Measurements from ENCODE around the gene NOX3.
A peak's percentile ranks its signal among the peaks of the same experiment; 100 is the strongest.
"Not testable (repeated sequence)": the region's sequence is repeated elsewhere in the genome, so short reads cannot be mapped to it uniquely, and the experiment has no call there.

The NOX3 gene

DNA sequence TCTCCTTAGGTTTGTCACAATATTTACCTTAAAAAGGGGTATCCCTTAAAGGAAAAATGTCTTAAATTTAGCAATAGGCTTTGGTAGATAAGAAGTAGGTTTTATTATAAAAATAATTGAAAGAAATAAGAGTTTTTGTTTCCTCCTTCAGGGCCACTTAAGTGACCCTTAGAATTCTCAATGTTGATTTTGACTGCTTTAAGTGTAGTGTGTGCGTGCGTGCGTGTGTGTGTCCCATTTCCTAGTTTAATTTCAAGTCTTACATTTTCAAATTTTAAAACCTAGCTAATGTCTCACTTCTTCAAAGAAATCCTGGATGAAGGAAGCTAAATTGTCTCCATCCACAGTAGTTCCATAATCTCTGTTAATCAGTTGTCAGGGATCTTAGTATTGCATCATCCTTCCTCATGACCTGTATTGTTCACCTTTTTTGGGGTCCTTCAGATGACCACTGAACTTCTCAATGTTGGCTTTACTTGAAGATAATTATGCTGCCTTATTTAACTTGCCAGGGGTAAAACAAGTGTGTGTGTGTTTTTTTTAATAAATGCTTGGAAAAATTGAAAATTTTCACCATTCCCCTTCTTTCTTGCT lies 90.7 kb downstream of the NOX3 start:
- no peak for DNase-seq (ENCODE audit: low spot score)

DNA sequence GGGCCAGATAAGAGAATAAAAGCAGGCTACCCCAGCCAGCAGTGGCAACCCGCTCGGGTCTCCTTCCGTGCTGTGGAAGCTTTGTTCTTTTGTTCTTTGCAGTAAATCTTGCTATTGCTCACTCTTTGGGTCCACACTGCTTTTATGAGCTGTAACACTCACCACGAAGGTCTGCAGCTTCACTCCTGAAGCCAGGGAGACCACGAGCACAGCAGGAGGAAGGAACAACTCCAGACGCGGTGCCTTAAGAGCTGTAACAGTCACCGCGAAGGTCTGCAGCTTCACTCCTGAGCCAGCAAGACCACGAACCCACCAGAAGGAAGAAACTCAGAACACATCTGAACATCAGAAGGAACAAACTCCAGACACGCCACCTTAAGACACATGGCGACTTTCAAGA lies 91.6 kb downstream of the NOX3 start:
- DNase-seq (ENCODE audit: low spot score): not testable (repeated sequence)

DNA sequence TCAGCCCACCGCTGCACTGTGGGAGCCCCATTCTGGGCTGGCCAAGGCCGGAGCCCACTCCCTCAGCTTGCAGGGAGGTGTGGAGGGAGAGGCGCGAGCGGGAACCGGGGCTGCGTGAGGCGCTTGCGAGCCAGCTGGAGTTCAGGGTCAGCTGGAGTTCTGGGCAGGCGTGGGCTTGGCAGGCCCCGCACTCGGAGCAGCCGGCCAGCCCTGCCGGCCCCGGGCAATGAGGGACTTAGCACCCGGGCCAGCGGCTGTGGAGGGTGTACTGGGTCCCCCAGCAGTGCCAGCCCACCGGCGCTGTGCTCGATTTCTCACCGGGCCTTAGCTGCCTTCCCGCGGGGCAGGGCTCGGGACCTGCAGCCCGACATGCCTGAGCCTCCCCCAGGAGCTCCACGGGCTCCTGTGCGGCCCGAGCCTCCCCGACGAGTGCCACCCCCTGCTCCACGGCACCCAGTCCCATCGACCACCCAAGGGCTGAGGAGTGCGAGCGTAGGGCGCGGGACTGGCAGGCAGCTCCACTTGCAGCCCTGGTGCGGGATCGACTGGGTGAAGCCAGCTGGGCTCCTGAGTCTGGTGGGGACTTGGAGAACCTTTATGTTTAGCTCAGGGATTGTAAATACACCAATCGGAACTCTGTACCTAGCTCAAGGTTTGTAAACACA lies 92.5 kb downstream of the NOX3 start:
- DNase-seq (ENCODE audit: low spot score): not testable (repeated sequence)

DNA sequence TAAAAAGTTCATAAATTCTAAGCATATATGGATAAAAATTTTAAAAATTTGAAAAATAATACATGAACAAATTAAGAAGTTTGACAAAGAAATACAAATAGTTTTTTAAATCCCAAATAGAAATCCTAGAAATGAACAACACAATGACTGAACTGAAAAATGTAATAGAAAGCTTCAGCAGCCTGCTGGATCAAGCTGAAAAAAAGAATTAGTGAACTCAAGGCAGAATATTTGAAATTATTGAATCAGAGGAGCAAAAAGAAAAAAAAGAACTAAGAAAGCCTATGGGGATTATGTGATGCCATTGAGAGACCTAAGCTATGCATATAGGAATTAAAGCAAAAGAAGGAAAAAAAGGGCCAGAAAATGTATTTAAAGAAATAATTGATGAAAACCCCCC lies 101.5 kb downstream of the NOX3 start:
- no peak for DNase-seq (ENCODE audit: low spot score)

DNA sequence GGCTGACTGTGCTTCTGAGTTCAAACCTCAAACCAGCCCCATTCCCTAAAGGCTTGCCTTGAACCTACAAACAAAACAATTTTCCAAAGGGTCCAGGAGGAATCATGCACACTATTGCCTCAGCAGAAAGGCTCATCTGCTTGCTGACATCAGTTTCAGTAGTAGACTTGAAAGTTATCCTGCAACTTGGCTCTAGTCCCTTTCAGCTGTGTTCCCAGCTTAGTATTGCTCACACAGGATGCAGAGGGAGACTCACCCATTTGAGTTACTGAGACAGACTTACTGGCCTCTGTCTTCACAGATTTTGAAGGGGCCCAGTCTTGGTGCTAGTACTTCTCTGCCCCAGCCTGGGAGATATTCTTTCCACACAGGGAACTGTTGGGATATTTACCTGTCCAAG lies 102.8 kb downstream of the NOX3 start:
- DNase-seq (ENCODE audit: low spot score): no peak

DNA sequence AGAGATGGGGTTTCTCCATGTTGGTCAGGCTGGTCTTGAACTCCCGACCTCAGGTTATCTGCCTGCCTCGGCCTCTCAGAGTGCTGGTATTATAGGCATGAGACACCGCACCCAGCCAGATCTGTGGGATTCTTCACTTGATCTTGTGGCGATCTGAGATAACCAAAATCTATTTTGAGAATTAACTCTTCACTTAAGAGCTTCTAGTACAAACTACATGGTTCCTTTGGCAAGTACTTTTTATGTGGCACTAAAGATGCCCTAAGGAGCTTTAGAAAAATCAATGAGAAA lies 103.6 kb downstream of the NOX3 start:
- DNase-seq (ENCODE audit: low spot score): no peak

DNA sequence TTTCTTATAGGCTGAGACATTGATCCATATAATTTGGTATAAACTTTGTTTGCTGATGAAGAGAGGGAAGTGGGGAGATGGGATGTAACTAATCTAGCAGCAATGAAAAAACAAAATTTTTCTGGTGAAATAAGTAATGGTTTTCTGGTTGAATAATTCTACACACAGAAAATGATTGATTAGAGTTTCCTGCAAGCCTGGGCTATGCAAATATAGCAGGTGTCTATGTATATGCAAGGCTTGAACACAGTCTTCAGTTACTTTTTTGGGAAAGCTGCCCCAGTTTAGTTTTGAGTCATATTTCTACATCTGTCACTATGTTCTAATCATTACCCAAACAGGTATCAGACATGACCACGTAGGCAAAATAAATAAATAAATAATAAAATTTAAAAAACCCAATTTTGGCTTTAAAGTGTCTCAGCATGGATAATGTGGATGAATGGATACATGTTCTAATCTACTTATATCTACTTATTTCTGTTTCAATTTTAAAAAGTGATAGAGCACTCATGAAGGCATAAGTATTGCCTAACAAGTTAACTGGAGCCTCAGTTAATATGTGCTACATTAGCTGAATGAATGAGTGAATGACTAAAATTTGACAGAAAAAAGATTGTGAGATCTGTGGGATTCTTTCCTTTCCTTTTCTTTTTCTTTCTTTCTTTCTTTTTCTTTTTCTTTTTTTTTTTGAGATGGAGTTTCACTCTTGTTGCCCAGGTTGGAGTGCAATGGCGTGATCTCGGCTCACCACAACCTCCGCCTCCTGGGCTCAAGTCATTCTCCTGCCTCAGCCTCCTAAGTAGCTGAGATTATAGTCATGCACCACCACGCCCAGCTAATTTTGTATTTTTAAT lies 104.1 kb downstream of the NOX3 start:
- peak; percentile 59 for DNase-seq (ENCODE audit: low spot score)

DNA sequence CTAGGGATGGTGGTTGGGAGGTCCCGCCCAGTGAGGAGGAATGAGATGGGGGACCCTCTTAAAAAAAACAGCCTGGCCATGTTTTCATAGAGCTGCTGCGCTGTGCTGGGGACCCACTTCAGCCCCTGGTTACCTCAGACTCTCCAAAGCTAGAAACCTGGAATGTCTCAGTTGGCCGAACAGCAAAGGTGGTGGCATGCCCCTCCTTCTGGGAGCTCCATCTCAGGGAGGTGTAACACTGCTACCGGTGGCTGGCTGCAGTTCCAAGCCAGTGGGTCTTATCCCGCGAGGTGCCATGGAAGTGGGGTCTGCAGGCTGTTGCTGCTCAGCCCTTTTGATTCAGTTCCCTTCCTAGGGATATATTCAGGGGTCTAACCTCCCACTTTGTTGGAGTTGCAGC lies 105.7 kb downstream of the NOX3 start:
- DNase-seq (ENCODE audit: low spot score): no peak

DNA sequence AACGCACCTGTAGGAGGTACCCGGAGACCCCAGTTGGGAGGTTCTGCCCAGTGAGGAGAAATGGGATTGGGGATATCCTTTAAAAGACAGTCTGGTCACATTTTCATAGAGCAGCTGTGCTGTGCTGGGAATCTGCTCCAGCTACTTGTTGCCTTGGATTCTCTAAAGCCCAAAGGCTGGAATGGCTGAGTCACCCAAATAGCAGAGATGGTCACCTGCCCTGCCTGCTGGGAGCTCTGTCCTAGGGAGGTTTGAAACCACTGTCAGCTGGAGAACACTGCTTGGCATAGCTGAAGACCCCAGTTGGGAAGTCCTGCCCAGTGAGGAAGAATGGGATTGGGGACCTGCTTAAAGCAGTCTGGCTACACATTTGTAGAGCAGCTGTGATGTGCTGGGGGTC lies 106.5 kb downstream of the NOX3 start:
- DNase-seq (ENCODE audit: low spot score): no peak

DNA sequence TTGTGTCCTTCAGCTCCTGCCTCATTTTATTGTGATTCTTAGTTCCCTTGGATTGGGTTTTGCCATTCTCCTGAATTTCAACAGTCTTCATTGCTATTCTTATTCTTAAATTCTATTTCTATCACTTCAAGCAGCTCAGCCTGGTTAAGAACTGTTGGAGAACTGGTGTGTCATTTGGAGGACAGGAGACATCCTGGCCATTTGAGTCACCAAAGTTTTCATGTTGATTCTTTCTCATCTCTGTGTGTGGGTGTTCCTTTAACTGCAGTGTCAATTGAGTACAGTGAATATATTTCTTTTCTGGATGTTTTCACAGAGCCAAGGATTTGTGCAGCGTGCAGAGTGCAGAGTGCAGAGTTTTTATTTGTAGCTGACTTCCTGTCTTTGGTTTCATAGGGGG lies 107.8 kb downstream of the NOX3 start:
- no peak for DNase-seq (ENCODE audit: low spot score)

DNA sequence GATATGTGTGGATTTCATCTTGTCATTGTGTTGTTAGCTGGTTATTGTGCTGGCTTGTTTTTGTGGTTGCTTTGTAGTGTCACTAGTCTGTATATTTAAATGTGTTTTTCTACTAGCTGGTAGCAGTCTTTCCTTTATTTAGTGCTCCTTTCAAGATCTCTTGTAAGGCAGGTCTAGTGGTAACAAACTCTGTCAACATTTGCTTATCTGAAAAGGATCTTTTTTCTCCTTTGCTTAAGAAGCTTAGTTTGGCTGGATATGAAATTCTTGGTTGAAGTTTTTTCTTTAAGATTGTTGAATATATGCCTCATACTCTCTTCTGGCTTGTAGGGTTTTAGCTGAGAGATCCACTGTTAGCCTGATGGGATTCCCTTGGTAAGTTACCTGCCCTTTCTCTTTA lies 108.7 kb downstream of the NOX3 start:
- DNase-seq (ENCODE audit: low spot score): no peak

Measured in germinal center (tissue), 1 donor.